HepG2 (cell line): ENCODE results near the gene SLC25A48. TPM values are rescaled to one million over a fixed set of nuclear protein-coding genes. Genes with fewer than 3 reads are reported as not detected.

Experiments
- AHR ChIP-seq: IDR thresholded peaks from 2 replicates; pipeline ENCODE4 v1.6.1; 2018; ENCODE audit warnings: missing genetic modification reagents, missing compliant biosample characterization
- ARID4A ChIP-seq: sonication (generic); formaldehyde crosslinking; IDR thresholded peaks from 2 replicates; pipeline ENCODE4 v1.5.0; 2020; ENCODE audit warnings: mild to moderate bottlenecking, missing genetic modification reagents, borderline replicate concordance
- DNMT3B ChIP-seq: conservative IDR thresholded peaks from 2 replicates; pipeline ENCODE4 v1.6.1; 2016; ENCODE audit warnings: missing biosample characterization, control low read depth
- DPF2 ChIP-seq: sonication (generic); formaldehyde crosslinking; IDR thresholded peaks from 2 replicates; pipeline ENCODE4 v1.4.0; 2020; ENCODE audit warnings: mild to moderate bottlenecking, low read depth, missing genetic modification reagents, borderline replicate concordance
- ISL2 ChIP-seq: sonication (generic); formaldehyde crosslinking; IDR thresholded peaks from 2 replicates; pipeline ENCODE4 v1.5.0; 2020; ENCODE audit warnings: missing genetic modification reagents
- LRRFIP1 ChIP-seq: sonication (generic); formaldehyde crosslinking; conservative IDR thresholded peaks from 2 replicates; pipeline ENCODE4 v1.4.0; 2020; ENCODE audit warnings: missing genetic modification reagents
- MATR3 ChIP-seq: sonication (generic); formaldehyde crosslinking; IDR thresholded peaks from 2 replicates; pipeline ENCODE4 v1.4.0; 2020; ENCODE audit warnings: missing genetic modification reagents
- NR1H2 ChIP-seq: sonication (generic); formaldehyde crosslinking; IDR thresholded peaks from 2 replicates; pipeline ENCODE4 v1.8.1; 2022; ENCODE audit warnings: low read depth, missing genetic modification reagents, borderline replicate concordance
- PBX3 ChIP-seq: sonication (generic); formaldehyde crosslinking; IDR thresholded peaks from 2 replicates; pipeline ENCODE4 v1.8.1; 2023; ENCODE audit warnings: missing genetic modification reagents, inconsistent platforms, borderline replicate concordance
- ZNF143 ChIP-seq: sonication (generic); formaldehyde crosslinking; IDR thresholded peaks from 2 replicates; pipeline ENCODE4 v1.4.0; 2020; ENCODE audit warnings: missing genetic modification reagents
- ZNF260 ChIP-seq: sonication (generic); formaldehyde crosslinking; IDR thresholded peaks from 2 replicates; pipeline ENCODE4 v1.4.0; 2020; ENCODE audit warnings: missing genetic modification reagents, low read depth, mild to moderate bottlenecking, borderline replicate concordance
- ZNF619 ChIP-seq: sonication (generic); formaldehyde crosslinking; IDR thresholded peaks from 2 replicates; pipeline ENCODE4 v1.4.0; 2020; ENCODE audit warnings: mild to moderate bottlenecking, missing genetic modification reagents
- ZNF704 ChIP-seq: sonication (generic); formaldehyde crosslinking; IDR thresholded peaks from 2 replicates; pipeline ENCODE4 v1.8.1; 2023; ENCODE audit warnings: mild to moderate bottlenecking, inconsistent platforms, moderate library complexity, missing genetic modification reagents, borderline replicate concordance
- polyA plus RNA-seq, 8 experiments: library from polyadenylated mRNA; depleted of rRNA in 3 of 8; stranded (reverse) in 7 of 8; unstranded in 1 of 8; fragments of >200 nt; fragmentation: Illumina TruSeq in 4 of 8; extraction: Trizol in 4 of 8; gene quantifications; 2 replicates each; pipeline versions ENCODE4 v1.2.1 to v1.2.3, GENCODE V29; 2011 to 2016; ENCODE audit warnings: low read depth in 4 of 8, missing spikeins in 1 of 8, mixed read lengths in 1 of 8; ENCODE audit not compliant: insufficient read depth in 1 of 8
- total RNA-seq, 5 experiments: library from RNA; depleted of rRNA; stranded (reverse); fragments of >200 nt; fragmentation: Illumina TruSeq; extraction: Trizol; gene quantifications; 2 replicates each; pipeline ENCODE4 v1.2.3, GENCODE V29; 2016; ENCODE audit warnings: low read depth in 1 of 5
- TF ChIP-seq, protein P1 (sequence below): sonication (generic); formaldehyde crosslinking; IDR thresholded peaks from 2 replicates; pipeline ENCODE4 v1.5.1; 2020; ENCODE audit warnings: missing genetic modification reagents, mild to moderate bottlenecking, borderline replicate concordance

Gene SLC25A48
- total and polyA plus RNA-seq, 2 of the 13 experiments (the other 11 are each of a cell fraction or from before 2014, with no cell fraction given) = 0.17 to 4.5 TPM

DNA sequence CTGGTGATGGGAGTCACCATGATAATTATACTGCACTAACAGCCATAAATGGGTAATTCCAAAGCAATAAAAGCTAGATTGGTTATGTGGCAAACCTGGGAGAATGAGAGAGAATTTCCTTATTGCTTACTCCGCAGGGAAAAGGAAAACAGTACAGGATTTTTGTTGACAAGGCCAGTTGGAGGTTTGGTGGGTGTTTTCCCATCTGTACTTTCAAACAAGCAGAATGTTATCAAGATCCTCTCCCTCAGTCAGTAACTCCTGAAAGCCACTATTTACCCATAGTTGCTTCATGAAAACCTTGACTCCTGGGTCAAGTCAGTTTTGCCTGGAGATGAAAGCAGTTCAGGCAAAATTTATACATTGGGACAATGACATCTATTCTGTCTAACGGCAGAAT is 34.8 kb downstream of the SLC25A48 start (continued):
- TF ChIP-seq ZNF619 (CRISPR knock-in tag) (no peak), DNMT3B (no peak), ISL2 (CRISPR knock-in tag) (peak; percentile 76), ARID4A (no peak), PBX3 (CRISPR knock-in tag) (no peak), LRRFIP1 (CRISPR knock-in tag) (no peak), ZNF143 (no peak), MATR3 (no peak), NR1H2 (CRISPR knock-in tag) (no peak), AHR (CRISPR knock-in tag) (no peak), DPF2 (CRISPR knock-in tag) (0 out of 2 replicates have a peak, but pooled peaks have one; percentile 37), ZNF704 (CRISPR knock-in tag) (no peak), ZNF260 (no peak)
- TF ChIP-seq, protein P1, sequence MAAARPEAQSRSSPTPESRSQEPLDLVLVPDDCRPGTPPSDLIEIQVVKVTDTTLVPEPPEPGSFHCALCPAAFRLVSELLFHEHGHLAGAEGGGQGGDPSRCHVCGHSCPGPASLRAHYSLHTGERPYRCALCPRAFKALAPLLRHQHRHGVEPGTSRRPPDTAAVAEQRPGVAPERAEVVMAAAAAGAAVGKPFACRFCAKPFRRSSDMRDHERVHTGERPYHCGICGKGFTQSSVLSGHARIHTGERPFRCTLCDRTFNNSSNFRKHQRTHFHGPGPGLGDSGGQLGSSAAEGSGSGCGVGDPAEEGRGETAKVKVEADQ (CRISPR knock-in tag) = no peak
